ENCODE results near the gene MPRIP.

DNA sequence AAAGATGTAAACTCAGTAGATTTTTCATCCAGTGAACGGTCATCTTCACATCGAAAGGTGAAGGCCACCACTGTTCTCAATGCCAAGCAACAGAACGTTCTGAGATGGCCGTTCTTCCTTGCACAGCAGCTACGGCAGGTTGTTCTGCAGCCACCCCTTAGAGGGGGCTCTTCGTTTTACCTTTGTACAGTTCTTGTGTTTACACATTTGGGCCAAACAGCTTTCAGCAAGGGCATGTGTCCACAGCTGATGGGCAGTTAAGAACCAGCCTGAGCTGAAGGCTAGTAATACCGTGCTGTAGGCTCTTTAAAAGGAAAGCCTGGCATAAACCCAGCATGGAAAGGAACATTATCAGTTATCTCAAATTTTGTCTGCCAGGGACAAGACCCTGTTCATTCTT, 147.9 kb downstream of the MPRIP start:
- TF ChIP-seq, protein P1, sequence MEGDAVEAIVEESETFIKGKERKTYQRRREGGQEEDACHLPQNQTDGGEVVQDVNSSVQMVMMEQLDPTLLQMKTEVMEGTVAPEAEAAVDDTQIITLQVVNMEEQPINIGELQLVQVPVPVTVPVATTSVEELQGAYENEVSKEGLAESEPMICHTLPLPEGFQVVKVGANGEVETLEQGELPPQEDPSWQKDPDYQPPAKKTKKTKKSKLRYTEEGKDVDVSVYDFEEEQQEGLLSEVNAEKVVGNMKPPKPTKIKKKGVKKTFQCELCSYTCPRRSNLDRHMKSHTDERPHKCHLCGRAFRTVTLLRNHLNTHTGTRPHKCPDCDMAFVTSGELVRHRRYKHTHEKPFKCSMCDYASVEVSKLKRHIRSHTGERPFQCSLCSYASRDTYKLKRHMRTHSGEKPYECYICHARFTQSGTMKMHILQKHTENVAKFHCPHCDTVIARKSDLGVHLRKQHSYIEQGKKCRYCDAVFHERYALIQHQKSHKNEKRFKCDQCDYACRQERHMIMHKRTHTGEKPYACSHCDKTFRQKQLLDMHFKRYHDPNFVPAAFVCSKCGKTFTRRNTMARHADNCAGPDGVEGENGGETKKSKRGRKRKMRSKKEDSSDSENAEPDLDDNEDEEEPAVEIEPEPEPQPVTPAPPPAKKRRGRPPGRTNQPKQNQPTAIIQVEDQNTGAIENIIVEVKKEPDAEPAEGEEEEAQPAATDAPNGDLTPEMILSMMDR (conservative IDR thresholded peaks at IDR 0.05) = no peak
- TF ChIP-seq EZH2 (IDR thresholded peaks at IDR 0.05; ENCODE audit: low read depth) = no peak

Data from PC-9 (cell line).